Heart right ventricle (tissue), 16 donors: ENCODE data around the gene DNASE2. TPM values are rescaled to one million over a fixed set of nuclear protein-coding genes. Genes with fewer than 3 reads are reported as not detected.

Experiments used
- ATAC-seq, 8 donors: fragments of 200-7000 bp; cut with Tn5 transposase; one replicate each; pipeline ENCODE4 v1.9.1; 2020; ENCODE audit warnings: mild to moderate bottlenecking in 8 of 8, moderate library complexity in 8 of 8, moderate number of reproducible peaks in 1 of 8
- DNase-seq, 2 donors: peaks; one replicate each; pipeline ENCODE4 v3.0.0-alpha.2; 2020
- H3K27ac ChIP-seq, 10 donors: fragments of 200-600 bp; sonication (generic) in 2 of 10; one replicate each; pipeline versions ENCODE4 v1.5.0 to v1.8.0; 2020 to 2022; ENCODE audit warnings: mild to moderate bottlenecking in 3 of 10
- H3K27me3 ChIP-seq, 7 donors: fragments of 200-600 bp; one replicate each; pipeline ENCODE4 v1.8.0; 2021 to 2022; ENCODE audit warnings: mild to moderate bottlenecking in 2 of 7
- H3K36me3 ChIP-seq, 9 donors: fragments of 200-600 bp; sonication (generic) in 1 of 9; one replicate each; pipeline versions ENCODE4 v1.5.0 to v1.8.0; 2020 to 2022; ENCODE audit warnings: mild to moderate bottlenecking in 2 of 9
- H3K4me1 ChIP-seq, 9 donors: fragments of 200-600 bp; sonication (generic) in 1 of 9; one replicate each; pipeline versions ENCODE4 v1.5.0 to v1.8.0; 2020 to 2022; ENCODE audit warnings: mild to moderate bottlenecking in 4 of 9
- H3K4me3 ChIP-seq, 10 donors: fragments of 200-600 bp; sonication (generic) in 2 of 10; one replicate each; pipeline versions ENCODE4 v1.5.0 to v1.8.0; 2020 to 2022; ENCODE audit warnings: mild to moderate bottlenecking in 7 of 10, moderate library complexity in 2 of 10
- H3K9me3 ChIP-seq, 11 donors: fragments of 200-600 bp in 10 of 11; sonication (generic) in 2 of 11; one replicate each; pipeline versions ENCODE4 v1.5.0 to v1.8.0; 2013 to 2022; ENCODE audit warnings: mild to moderate bottlenecking in 2 of 11, control low read depth in 1 of 11, moderate library complexity in 1 of 11
- WGBS, 2 donors: extraction: QIAGEN DNeasy Blood & Tissue Kit; methylation state at CpG; one replicate each; pipeline ENCODE4 v1.1.7; 2013; ENCODE audit warnings: inconsistent platforms in 1 of 2; 5-methylcytosine and 5-hydroxymethylcytosine counted together
- intact Hi-C, 10 donors: fragments of 100-400 bp; cut with DNase I; formaldehyde crosslinking; loops; one replicate each; pipeline versions ENCODE4 v1.11.1 to v1.14.2; 2022
- polyA plus RNA-seq, 2 donors: library from polyadenylated mRNA; stranded (reverse); fragments of 200-250 nt; gene quantifications; one replicate each; pipeline ENCODE4 v1.2.3, GENCODE V29; 2013
- total RNA-seq, 10 donors: library from RNA; stranded (reverse); fragmentation: NEBNext Ultra II Directional in 3 of 10; extraction: Animal tissue kit (Norgen Biotek cat#: 25700) in 3 of 10; gene quantifications; one replicate each; pipeline versions ENCODE4 v1.2.1 to v1.2.4, GENCODE V29; 2021 to 2023
- TF ChIP-seq, protein P1 (sequence below), 9 donors: fragments of 200-600 bp; sonication (generic) in 2 of 9; IDR thresholded peaks; one replicate each; pipeline versions ENCODE4 v1.5.0 to v1.8.0; 2021 to 2022; ENCODE audit warnings: antibody characterized with exemption in 9 of 9, mild to moderate bottlenecking in 5 of 9, moderate library complexity in 1 of 9
- donor health status: Arrhythmogenic right ventricular cardiomyopathy.
- donor health status: ischemic (EF 13 %, LVEDD 7.1; RV severe dilation, severe dysfunction).
- donor health status: healthy with polysubstance abuse.
- donor health status: DM: no; HTN: yes; CAD: no.
- donor health status: DM: no; HTN: no; CAD: no.
- donor health status: ischemic (EF 25% LVEDD 6.9; RV normal size, moderate dysfunction).
- donor health status: ischemic (EF 25% LVEDD 5.7; RV mildly dilated, moderate dysfunction).
- donor health status: healthy.
- donor health status: DM: yes; HTN: yes; CAD: no.
- donor health status: Ischemic cardiomyopathy.
- donor health status: ischemic (EF 35%, LVEDD 5.7; RV mildly dilated, moderate dysfunction).
- donor health status: nonischemic (EF 11% LVEDD 7.7; RV severe dilation, severe dysfunction).
- donor health status: DM: yes; HTN: yes; CAD: no.
- donor health status: PGD.
- donor health status: ischemic (EF 29% LVEDD 5.4; RV normal size, mild dysfunction).
- donor health status: nonischemic (EF 23%, LVEDD 6.1; RV moderate dilation, normal function).

The DNASE2 gene
- total and polyA plus RNA-seq, 12 donors = 10.5 to 34.9 (median 19.9) TPM

DNA sequence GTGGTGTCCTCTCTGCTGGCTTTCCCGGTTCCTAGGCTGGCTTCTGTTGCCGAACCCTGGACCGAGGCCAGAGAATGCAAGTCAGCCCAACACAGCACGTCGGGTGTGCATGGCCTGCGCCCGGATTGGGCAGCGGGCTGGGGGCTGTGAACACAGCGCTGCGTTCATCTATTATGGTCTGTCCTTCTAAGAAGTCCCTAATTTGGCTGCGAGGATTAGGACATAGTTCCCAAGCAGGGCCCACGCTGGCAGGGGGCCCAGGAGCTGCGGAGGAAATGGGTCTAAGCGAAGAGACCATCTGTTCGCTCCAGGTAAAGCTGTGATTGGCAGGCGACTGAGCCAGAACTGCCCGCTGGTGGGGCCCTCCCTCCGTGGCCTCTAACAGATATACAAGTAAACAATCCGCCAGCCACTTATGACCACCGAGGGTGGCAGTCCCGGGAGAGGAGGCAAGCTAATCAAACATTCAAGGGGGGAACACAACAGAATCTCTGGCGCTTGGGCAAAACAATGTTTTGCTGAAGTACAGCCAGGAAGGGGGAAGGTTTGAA, 31.8 kb upstream of the DNASE2 start:
- peak overlapping the region in 9 of 10 donors; percentile 41 to 80 (median 67) for H3K27ac ChIP-seq
- WGBS, 2 donors = 2 to 4% methylated on average over 22 of the region's 22 CpGs
- DNase-seq (peak; percentile 71 to 75), ATAC-seq (peak; percentile 77 to 92 (median 86))
- no peaks in the 10 kb centered on the region for H3K9me3 ChIP-seq
- intact Hi-C loops = no loop called here
- TF ChIP-seq, protein P1, sequence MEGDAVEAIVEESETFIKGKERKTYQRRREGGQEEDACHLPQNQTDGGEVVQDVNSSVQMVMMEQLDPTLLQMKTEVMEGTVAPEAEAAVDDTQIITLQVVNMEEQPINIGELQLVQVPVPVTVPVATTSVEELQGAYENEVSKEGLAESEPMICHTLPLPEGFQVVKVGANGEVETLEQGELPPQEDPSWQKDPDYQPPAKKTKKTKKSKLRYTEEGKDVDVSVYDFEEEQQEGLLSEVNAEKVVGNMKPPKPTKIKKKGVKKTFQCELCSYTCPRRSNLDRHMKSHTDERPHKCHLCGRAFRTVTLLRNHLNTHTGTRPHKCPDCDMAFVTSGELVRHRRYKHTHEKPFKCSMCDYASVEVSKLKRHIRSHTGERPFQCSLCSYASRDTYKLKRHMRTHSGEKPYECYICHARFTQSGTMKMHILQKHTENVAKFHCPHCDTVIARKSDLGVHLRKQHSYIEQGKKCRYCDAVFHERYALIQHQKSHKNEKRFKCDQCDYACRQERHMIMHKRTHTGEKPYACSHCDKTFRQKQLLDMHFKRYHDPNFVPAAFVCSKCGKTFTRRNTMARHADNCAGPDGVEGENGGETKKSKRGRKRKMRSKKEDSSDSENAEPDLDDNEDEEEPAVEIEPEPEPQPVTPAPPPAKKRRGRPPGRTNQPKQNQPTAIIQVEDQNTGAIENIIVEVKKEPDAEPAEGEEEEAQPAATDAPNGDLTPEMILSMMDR (IDR thresholded peaks at IDR 0.05) = no peak
- peaks cover 4 to 26% (median 20%) of the 10 kb centered on the region in 9 donors for H3K4me1 ChIP-seq
- H3K27me3 ChIP-seq = no peaks in the 10 kb centered on the region
- no peaks in the 10 kb centered on the region for H3K36me3 ChIP-seq
- H3K4me3 ChIP-seq = peak overlapping the region in 8 of 10 donors; percentile 2 to 40 (median 26)

DNA sequence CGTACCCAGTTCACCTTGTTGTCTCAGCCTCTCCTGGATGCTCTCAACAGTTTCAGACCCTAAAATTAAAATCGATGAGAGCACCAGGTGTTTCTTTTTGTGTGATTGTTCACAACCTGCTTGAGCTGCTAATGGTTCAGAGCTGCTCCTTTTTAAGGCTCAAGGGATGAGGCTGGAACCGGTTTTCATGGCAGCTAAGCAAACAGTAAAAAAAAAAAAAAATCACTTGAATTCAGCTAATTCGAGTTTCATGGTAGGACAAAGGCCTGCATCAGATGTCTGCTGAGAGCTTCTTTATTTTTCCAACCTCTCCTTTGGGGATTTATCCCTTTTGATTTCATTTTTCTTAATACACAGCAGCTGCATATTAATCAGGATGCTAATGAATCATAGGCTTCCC, 31.3 kb upstream of the DNASE2 start:
- TF ChIP-seq, protein P1 (IDR thresholded peaks at IDR 0.05) = no peak
- Histone ChIP-seq H3K4me3 (peak overlapping the region in 7 of 10 donors; percentile 10 to 40 (median 26)), H3K27ac (peak overlapping the region in 8 of 10 donors; percentile 56 to 80 (median 70)), H3K27me3 (no peaks in the 10 kb centered on the region), H3K9me3 (no peaks in the 10 kb centered on the region), H3K36me3 (no peaks in the 10 kb centered on the region), H3K4me1 (peaks cover 4 to 26% (median 20%) of the 10 kb centered on the region in 9 donors)
- DNase-seq (no peak), ATAC-seq (peak in 1 of 8 donors; percentile 3)
- intact Hi-C loops = no loop called here
- WGBS, 2 donors = 33 to 41% methylated on average over 4 of the region's 4 CpGs

DNA sequence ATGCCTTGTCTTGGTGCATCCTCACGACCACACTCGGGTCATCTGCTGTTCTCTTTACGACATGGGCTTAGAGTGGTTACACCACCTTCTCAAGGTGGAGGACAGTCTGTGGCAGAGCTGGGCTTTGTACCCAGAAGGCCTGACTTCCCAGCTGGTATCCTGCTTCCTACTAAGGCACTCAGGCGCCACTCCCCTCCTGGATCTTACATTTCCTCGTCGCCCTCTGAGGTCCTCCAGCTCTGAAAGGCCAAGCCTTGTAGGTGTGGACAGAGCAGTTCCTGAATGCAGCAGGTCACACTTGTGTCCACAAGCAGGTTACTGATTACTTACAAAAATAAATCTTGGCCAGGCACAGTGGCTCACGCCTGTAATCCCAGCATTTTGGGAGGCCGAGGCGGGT, 25.9 kb upstream of the DNASE2 start:
- Histone ChIP-seq H3K4me3 (no peak overlapping the region), H3K27me3 (no peaks in the 10 kb centered on the region), H3K4me1 (peaks cover 0 to 3% (median under 1%) of the 10 kb centered on the region in 9 donors), H3K27ac (no peak overlapping the region), H3K9me3 (no peaks in the 10 kb centered on the region), H3K36me3 (no peaks in the 10 kb centered on the region)
- TF ChIP-seq, protein P1 (IDR thresholded peaks at IDR 0.05) = no peak
- ATAC-seq = no peak
- WGBS, 2 donors = 89 to 90% methylated on average over 9 of the region's 9 CpGs
- intact Hi-C loops = no loop called here
- no peak for DNase-seq

DNA sequence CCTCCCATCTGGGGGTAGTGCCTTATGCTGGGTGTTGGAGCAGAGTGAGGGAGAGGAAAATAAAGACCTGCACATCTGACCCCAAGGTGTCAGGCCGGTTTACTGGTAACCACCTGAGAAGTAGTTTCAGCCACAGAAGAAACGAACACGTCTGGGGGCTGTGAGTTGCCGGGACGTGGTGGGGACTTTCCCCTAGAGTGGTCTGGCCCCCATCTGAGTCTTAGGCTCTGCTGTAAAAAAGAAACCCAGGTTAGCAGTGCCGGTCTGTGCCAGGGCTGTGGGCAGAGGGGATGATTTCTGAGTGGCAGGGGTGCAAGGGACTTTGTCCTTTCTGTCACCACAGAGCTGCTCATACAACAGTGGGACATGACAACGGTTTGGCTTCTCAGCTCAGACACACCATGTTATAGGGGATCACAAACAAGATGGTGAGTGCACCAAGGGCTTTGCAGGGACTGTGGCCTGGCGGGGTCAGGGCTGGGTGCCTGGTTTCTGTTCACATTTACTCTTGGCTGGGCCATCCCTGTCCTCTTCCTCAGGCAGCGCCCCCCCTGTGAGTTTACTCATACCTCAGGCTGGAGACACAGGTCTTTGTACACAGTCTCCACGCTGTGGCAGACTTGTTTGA, 18.8 kb upstream of the DNASE2 start:
- intact Hi-C loops = no loop called here
- no peaks in the 10 kb centered on the region for H3K9me3 ChIP-seq
- H3K4me1 ChIP-seq = no peaks in the 10 kb centered on the region
- no peak overlapping the region for H3K27ac ChIP-seq
- H3K4me3 ChIP-seq = no peak overlapping the region
- H3K27me3 ChIP-seq = no peaks in the 10 kb centered on the region
- TF ChIP-seq, protein P1 (IDR thresholded peaks at IDR 0.05) = no peak
- no peak for ATAC-seq
- 88 to 93% methylated on average over 10 of the region's 10 CpGs for WGBS, 2 donors
- no peak for DNase-seq
- H3K36me3 ChIP-seq = peaks cover 0 to 55% (median 0%) of the 10 kb centered on the region in 9 donors
